Caco-2 (cell line): ENCODE data around the gene ZNF722. TPM values are rescaled to one million over a fixed set of nuclear protein-coding genes. Genes with fewer than 3 reads are reported as not detected.

ENCODE experiments used
- BruUV-seq: library from RNA; stranded (reverse); fragments of 400-500 nt; replicated peaks from 2 replicates; lab custom pipeline; 2021; lab: Mats Ljungman, UMichigan
- CTCF ChIA-PET: fragments of 300-600 bp; sonication (Branson Sonifier 250); formaldehyde crosslinking; loops from one replicate; lab custom pipeline; 2022; ENCODE audit warnings: antibody characterized with exemption; lab: Charles Lee
- POLR2A ChIA-PET: fragments of 300-600 bp; sonication (Branson Sonifier 250); formaldehyde crosslinking; loops from one replicate; lab custom pipeline; 2022; ENCODE audit warnings: antibody characterized with exemption; lab: Charles Lee
- DNase-seq, 2 experiments: peaks; one replicate each; pipeline versions ENCODE4 v3.0.0 to v3.0.0-alpha.2; 2020 to 2022
- H3K27me3 ChIP-seq: replicated peaks from 2 replicates; pipeline ENCODE4 v1.6.0; 2011; ENCODE audit warnings: low read length; ENCODE audit not compliant: control insufficient read depth, insufficient read depth
- H3K36me3 ChIP-seq: 2 replicates; pipeline ENCODE4 v1.5.1; 2011; ENCODE audit warnings: low read length; ENCODE audit not compliant: control insufficient read depth, insufficient read depth
- H3K4me1 ChIP-seq: fragments of 250-450 bp; sonication (Bioruptor Pico); 2 replicates; pipeline ENCODE4 v1.5.1; 2020; ENCODE audit warnings: mild to moderate bottlenecking
- H3K4me3 ChIP-seq: 2 replicates; pipeline ENCODE4 v1.5.1; 2011; ENCODE audit warnings: low read depth, mild to moderate bottlenecking, control low read depth, low read length
- H3K9me3 ChIP-seq: fragments of 250-450 bp; sonication (Bioruptor Pico); 2 replicates; pipeline ENCODE4 v1.5.1; 2020; ENCODE audit warnings: mild to moderate bottlenecking, moderate library complexity
- H3K27ac Mint-ChIP-seq: one replicate; pipeline ENCODE4 v1.8.0; 2022; ENCODE audit warnings: mixed read lengths; ENCODE audit not compliant: unreplicated experiment
- H3K27me3 Mint-ChIP-seq: one replicate; pipeline ENCODE4 v1.8.0; 2022; ENCODE audit warnings: mixed read lengths; ENCODE audit not compliant: insufficient read depth, unreplicated experiment
- H3K36me3 Mint-ChIP-seq: one replicate; pipeline ENCODE4 v1.8.0; 2022; ENCODE audit warnings: mild to moderate bottlenecking, mixed read lengths; ENCODE audit not compliant: insufficient read depth, unreplicated experiment
- H3K4me1 Mint-ChIP-seq: one replicate; pipeline ENCODE4 v1.8.0; 2022; ENCODE audit warnings: low read depth, mixed read lengths; ENCODE audit not compliant: unreplicated experiment
- H3K4me3 Mint-ChIP-seq: one replicate; pipeline ENCODE4 v1.8.0; 2022; ENCODE audit warnings: mild to moderate bottlenecking, moderate library complexity, mixed read lengths; ENCODE audit not compliant: unreplicated experiment
- H3K9me3 Mint-ChIP-seq: one replicate; pipeline ENCODE4 v1.8.0; 2022; ENCODE audit warnings: mixed read lengths; ENCODE audit not compliant: unreplicated experiment
- intact Hi-C: fragments of 100-400 bp; cut with micrococcal nuclease; formaldehyde crosslinking; loops from one replicate; pipeline ENCODE4 v1.10.0; 2022; ENCODE audit not compliant: unreplicated experiment
- total RNA-seq: library from RNA; stranded (reverse); gene quantifications from 2 replicates; pipeline ENCODE4 v1.2.3, GENCODE V29; 2022
- TF ChIP-seq, protein P1 (sequence below), 2 experiments: fragments of 200-600 bp in 1 of 2; IDR thresholded peaks; 1 replicate in 1 of 2; 2 replicates in 1 of 2; pipeline versions ENCODE4 v1.5.1 to v1.8.0; 2011 to 2022; ENCODE audit warnings: antibody characterized with exemption in 1 of 2, control low read depth in 1 of 2, inconsistent platforms in 1 of 2, low read depth in 1 of 2, low read length in 1 of 2, mild to moderate bottlenecking in 1 of 2, moderate library complexity in 1 of 2; ENCODE audit not compliant: insufficient read depth in 1 of 2, severe bottlenecking in 1 of 2, unreplicated experiment in 1 of 2

The ZNF722 gene
- total RNA-seq, 1 experiment from 2014 or later = not detected

DNA sequence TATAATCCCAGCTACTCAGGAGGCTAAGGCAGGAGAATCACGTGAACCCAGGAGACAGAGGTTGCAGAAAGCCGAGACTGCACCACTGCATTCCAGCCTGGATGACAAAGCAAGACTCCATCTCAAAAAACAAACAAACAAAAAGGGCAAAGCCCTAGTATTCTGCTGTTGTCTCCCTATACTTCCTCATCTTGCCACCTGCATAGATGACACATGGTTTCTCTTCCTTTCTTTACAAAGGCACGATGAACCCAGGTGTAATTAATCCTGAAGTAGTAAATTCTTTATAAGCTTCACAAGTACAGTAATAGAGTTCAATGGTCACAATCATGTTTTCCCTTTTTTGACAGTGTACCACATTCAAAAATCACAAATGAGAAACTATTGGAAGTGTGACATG lies 36.7 kb downstream of the ZNF722 start:
- H3K9me3 Mint-ChIP-seq = peaks cover 36% of the 10 kb centered on the region
- H3K36me3 Mint-ChIP-seq = no peaks in the 10 kb centered on the region
- Histone ChIP-seq H3K9me3 (peaks cover 12% of the 10 kb centered on the region; the same call in 1 of the 2 replicates), H3K4me3 (no peak overlapping the region), H3K36me3 (no peaks in the 10 kb centered on the region), H3K27me3 (no peaks in the 10 kb centered on the region), H3K4me1 (no peaks in the 10 kb centered on the region)
- TF ChIP-seq, protein P1, sequence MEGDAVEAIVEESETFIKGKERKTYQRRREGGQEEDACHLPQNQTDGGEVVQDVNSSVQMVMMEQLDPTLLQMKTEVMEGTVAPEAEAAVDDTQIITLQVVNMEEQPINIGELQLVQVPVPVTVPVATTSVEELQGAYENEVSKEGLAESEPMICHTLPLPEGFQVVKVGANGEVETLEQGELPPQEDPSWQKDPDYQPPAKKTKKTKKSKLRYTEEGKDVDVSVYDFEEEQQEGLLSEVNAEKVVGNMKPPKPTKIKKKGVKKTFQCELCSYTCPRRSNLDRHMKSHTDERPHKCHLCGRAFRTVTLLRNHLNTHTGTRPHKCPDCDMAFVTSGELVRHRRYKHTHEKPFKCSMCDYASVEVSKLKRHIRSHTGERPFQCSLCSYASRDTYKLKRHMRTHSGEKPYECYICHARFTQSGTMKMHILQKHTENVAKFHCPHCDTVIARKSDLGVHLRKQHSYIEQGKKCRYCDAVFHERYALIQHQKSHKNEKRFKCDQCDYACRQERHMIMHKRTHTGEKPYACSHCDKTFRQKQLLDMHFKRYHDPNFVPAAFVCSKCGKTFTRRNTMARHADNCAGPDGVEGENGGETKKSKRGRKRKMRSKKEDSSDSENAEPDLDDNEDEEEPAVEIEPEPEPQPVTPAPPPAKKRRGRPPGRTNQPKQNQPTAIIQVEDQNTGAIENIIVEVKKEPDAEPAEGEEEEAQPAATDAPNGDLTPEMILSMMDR (IDR thresholded peaks at IDR 0.05; ENCODE audit: insufficient read depth in 1 of 2, low read depth in 1 of 2, low read length in 1 of 2, severe bottlenecking in 1 of 2, unreplicated experiment in 1 of 2) = no peak
- no peak overlapping the region for H3K27ac Mint-ChIP-seq
- H3K4me3 Mint-ChIP-seq = no peak overlapping the region
- no peaks in the 10 kb centered on the region for H3K4me1 Mint-ChIP-seq
- BruUV-seq = no TSS peak
- H3K27me3 Mint-ChIP-seq = no peaks in the 10 kb centered on the region
- intact Hi-C loops = no loop called here
- DNase-seq = no peak
- ChIA-PET POLR2A (no interaction called here), CTCF (no interaction called here)

DNA sequence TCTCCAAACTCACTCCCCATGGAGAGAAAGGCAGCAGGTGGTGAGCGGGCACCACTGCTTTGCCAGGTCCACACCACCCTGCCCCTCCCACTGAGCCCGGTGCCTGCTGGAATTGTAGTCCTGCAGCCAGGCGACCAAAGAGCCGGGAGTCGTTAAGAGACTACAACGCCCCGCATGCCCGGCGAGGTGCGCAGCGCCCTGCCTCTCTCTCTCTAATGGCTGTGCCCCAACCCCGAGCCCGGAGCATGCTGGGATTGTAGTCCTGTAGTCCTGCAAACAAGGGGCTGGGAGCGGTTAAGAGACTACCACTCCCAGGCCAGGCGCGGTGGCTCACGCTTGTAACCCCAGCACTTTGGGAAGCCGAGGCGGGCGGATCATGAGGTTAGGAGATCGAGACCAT lies 38.4 kb downstream of the ZNF722 start:
- no peaks in the 10 kb centered on the region for H3K4me1 ChIP-seq
- no peaks in the 10 kb centered on the region for H3K4me1 Mint-ChIP-seq
- H3K9me3 ChIP-seq = peaks cover 8% of the 10 kb centered on the region; the same call in 1 of the 2 replicates
- no peak overlapping the region for H3K27ac Mint-ChIP-seq
- ChIA-PET POLR2A (no interaction called here), CTCF (no interaction called here)
- H3K4me3 ChIP-seq = no peak overlapping the region
- no peaks in the 10 kb centered on the region for H3K36me3 ChIP-seq
- no peak for DNase-seq
- TF ChIP-seq, protein P1 (IDR thresholded peaks at IDR 0.05; ENCODE audit: insufficient read depth in 1 of 2, low read depth in 1 of 2, low read length in 1 of 2, severe bottlenecking in 1 of 2, unreplicated experiment in 1 of 2) = no peak
- no peak overlapping the region for H3K4me3 Mint-ChIP-seq
- H3K27me3 ChIP-seq = no peaks in the 10 kb centered on the region
- H3K9me3 Mint-ChIP-seq = peaks cover 36% of the 10 kb centered on the region
- no peaks in the 10 kb centered on the region for H3K27me3 Mint-ChIP-seq
- no TSS peak for BruUV-seq
- no peaks in the 10 kb centered on the region for H3K36me3 Mint-ChIP-seq
- intact Hi-C loops = no loop called here

DNA sequence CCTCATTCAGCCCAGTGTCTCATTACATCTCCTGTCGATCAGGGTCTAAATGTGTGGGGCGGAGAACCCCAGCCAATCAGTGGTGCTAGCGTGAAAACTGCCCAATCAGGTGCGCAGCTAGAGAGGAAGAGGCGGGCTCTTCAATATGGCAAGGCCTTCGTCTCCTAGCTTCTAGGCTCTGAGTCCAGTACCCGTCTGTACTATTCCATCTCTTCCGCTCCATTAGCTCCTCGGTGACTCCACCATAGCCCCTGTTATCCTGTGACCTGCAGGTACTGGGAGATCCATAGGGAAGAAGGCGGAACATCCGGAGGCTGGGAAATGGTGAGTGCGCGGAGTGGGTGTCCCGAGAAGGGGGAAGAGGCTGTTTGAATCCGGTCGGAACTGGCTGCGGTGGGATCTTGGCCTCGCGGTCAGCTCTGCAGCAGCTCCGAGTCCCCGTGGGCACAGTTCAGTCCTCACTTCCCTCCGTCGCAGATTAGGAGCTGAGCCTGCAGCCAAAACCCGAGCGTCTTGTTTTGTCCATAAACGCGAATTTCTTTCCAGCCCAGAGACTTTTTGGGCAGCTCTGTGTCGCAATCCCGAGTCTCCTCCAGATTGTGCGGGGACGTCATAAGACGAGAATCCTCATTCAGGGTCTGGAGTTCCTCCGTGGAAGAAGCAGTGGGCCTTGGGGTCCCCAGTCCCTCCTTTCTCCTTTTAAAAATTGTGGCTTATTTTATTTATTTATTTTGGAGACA lies 46.8 kb downstream of the ZNF722 start, which contains the start of gene ZNF727:
Gene ZNF727 (plus strand): TSS at position 134 of the 740 bp plus-strand sequence. CDS start 188 bp downstream, at position 322.
- POLR2A ChIA-PET = no interaction called here
- Histone ChIP-seq H3K36me3 (no peaks in the 10 kb centered on the region), H3K27me3 (no peaks in the 10 kb centered on the region), H3K4me1 (no peaks in the 10 kb centered on the region), H3K4me3 (no peak within 1 kb of the TSS), H3K9me3 (peaks cover 11% of the 10 kb centered on the region; the same call in 1 of the 2 replicates)
- Mint-ChIP-seq H3K4me1 (no peaks in the 10 kb centered on the region), H3K36me3 (no peaks in the 10 kb centered on the region), H3K4me3 (no peak within 1 kb of the TSS), H3K27ac (no peak within 1 kb of the TSS), H3K9me3 (peaks cover 47% of the 10 kb centered on the region), H3K27me3 (no peaks in the 10 kb centered on the region)
- TF ChIP-seq, protein P1 (IDR thresholded peaks at IDR 0.05; ENCODE audit: insufficient read depth in 1 of 2, low read depth in 1 of 2, low read length in 1 of 2, severe bottlenecking in 1 of 2, unreplicated experiment in 1 of 2) = no peak
- DNase-seq = no peak
- BruUV-seq = no TSS peak
- intact Hi-C loops = no loop called here
- CTCF ChIA-PET = no interaction called here
